Testis (tissue), 3 donors: ENCODE data around the gene MID1. TPM values are rescaled to one million over a fixed set of nuclear protein-coding genes. Genes with fewer than 3 reads are reported as not detected.

ENCODE experiments used
- DNase-seq: peaks from one replicate; pipeline ENCODE4 v3.0.0-alpha.2; 2019
- H3K27ac ChIP-seq, 2 donors: fragments of 200-600 bp; sonication (generic); one replicate each; pipeline ENCODE4 v1.5.1; 2019
- H3K27me3 ChIP-seq: fragments of 200-600 bp; sonication (generic); one replicate; pipeline ENCODE4 v1.5.1; 2019
- H3K36me3 ChIP-seq: fragments of 200-600 bp; sonication (generic); one replicate; pipeline ENCODE4 v1.5.1; 2017; ENCODE audit warnings: low read depth; ENCODE audit errors: missing control alignments
- H3K4me1 ChIP-seq: fragments of 200-600 bp; sonication (generic); one replicate; pipeline ENCODE4 v1.5.1; 2019
- H3K4me3 ChIP-seq, 2 donors: fragments of 200-600 bp; sonication (generic); one replicate each; pipeline ENCODE4 v1.5.1; 2017 to 2019
- H3K9me3 ChIP-seq: fragments of 200-600 bp; sonication (generic); one replicate; pipeline ENCODE4 v1.5.1; 2017
- CTCF ChIP-seq, 3 experiments: fragments of 450-650 bp in 2 of 3; fragments of 200-600 bp in 1 of 3; sonication (generic) in 1 of 3; IDR thresholded peaks; one replicate each; pipeline ENCODE4 v1.5.1; 2016 to 2019; ENCODE audit warnings: antibody characterized with exemption in 3 of 3, mild to moderate bottlenecking in 2 of 3, moderate library complexity in 1 of 3
- POLR2A ChIP-seq: fragments of 450-650 bp; IDR thresholded peaks from one replicate; pipeline ENCODE4 v1.6.1; 2017; ENCODE audit warnings: antibody characterized with exemption, mild to moderate bottlenecking, moderate library complexity
- WGBS, 2 donors: methylation state at CpG; one replicate each; pipeline ENCODE4 v1.1.5; 2018; 5-methylcytosine and 5-hydroxymethylcytosine counted together
- intact Hi-C: fragments of 100-400 bp; cut with DNase I; formaldehyde crosslinking; loops from one replicate; pipeline ENCODE4 v1.15.1; 2023; ENCODE audit warnings: low total_unique reads
- polyA plus RNA-seq: library from polyadenylated mRNA; stranded (reverse); fragments of 350-450 nt; fragmentation: Illumina TruSeq; extraction: RNeasy Lipid Tissue Mini Kit (QIAGEN cat#74804); gene quantifications from one replicate; pipeline ENCODE4 v1.2.3, GENCODE V29; 2014; ENCODE audit warnings: low read depth, low replicate concordance; ENCODE audit not compliant: insufficient read depth
- total RNA-seq, 2 donors: library from RNA; depleted of rRNA; stranded (reverse); fragments of >200 nt; gene quantifications; one replicate each; pipeline ENCODE4 v1.2.3, GENCODE V29; 2016

MID1 gene
- total and polyA plus RNA-seq, 3 donors from 2014 or later: 10.3 to 34.6 (median 18.3) TPM

- Histone ChIP-seq H3K36me3 (no peaks in the 10 kb centered on the region), H3K27me3 (no peaks in the 10 kb centered on the region), H3K4me1 (no peaks in the 10 kb centered on the region), H3K9me3 (no peaks in the 10 kb centered on the region), H3K27ac (no peak overlapping the region), H3K4me3 (no peak overlapping the region)
- no peak for TF ChIP-seq CTCF (IDR thresholded peaks at IDR 0.05)
- no peak for TF ChIP-seq POLR2A
- no peak for DNase-seq
- intact Hi-C loops: no loop called here
- WGBS, 2 donors: 50 to 62% methylated on average over 4 of the region's 4 CpGs
Measured at GRCh38 chrX:10569946-10570345, 50.4 kb downstream of the MID1 start.

- no peaks in the 10 kb centered on the region for H3K36me3 ChIP-seq
- no peak for DNase-seq
- H3K4me1 ChIP-seq: no peaks in the 10 kb centered on the region
- no peak overlapping the region for H3K27ac ChIP-seq
- 14 to 55% methylated on average over 1 to 3 of the region's 3 CpGs for WGBS, 2 donors
- H3K4me3 ChIP-seq: no peak overlapping the region
- no peaks in the 10 kb centered on the region for H3K27me3 ChIP-seq
- intact Hi-C loops: no loop called here
- TF ChIP-seq CTCF (IDR thresholded peaks at IDR 0.05): no peak
- no peaks in the 10 kb centered on the region for H3K9me3 ChIP-seq
Measured at GRCh38 chrX:10568428-10568827, 52.0 kb downstream of the MID1 start.

- no peak for DNase-seq
- WGBS, 2 donors: 91 to 97% methylated on average over 6 to 19 of the region's 20 CpGs
Measured at GRCh38 chrX:10567136-10567535, 53.2 kb downstream of the MID1 start.

GRCh38 chrX:10566716-10567097 is 53.7 kb downstream of the MID1 start:
- intact Hi-C loops: no loop called here
- Histone ChIP-seq H3K4me3 (no peak overlapping the region), H3K27me3 (no peaks in the 10 kb centered on the region), H3K9me3 (no peaks in the 10 kb centered on the region), H3K4me1 (no peaks in the 10 kb centered on the region), H3K36me3 (no peaks in the 10 kb centered on the region), H3K27ac (no peak overlapping the region)
- TF ChIP-seq POLR2A (no peak), CTCF (IDR thresholded peaks at IDR 0.05) (no peak)
- WGBS, 2 donors: 94 to 98% methylated on average over 7 to 9 of the region's 11 CpGs
- no peak for DNase-seq

More at GRCh38 chrX:10567136-10567535, 53.2 kb downstream of the MID1 start:
- H3K4me1 ChIP-seq: no peaks in the 10 kb centered on the region
- intact Hi-C loops: no loop called here
- H3K9me3 ChIP-seq: no peaks in the 10 kb centered on the region
- TF ChIP-seq CTCF (IDR thresholded peaks at IDR 0.05) (no peak), POLR2A (no peak)
- H3K4me3 ChIP-seq: no peak overlapping the region
- no peak overlapping the region for H3K27ac ChIP-seq
- H3K36me3 ChIP-seq: no peaks in the 10 kb centered on the region
- no peaks in the 10 kb centered on the region for H3K27me3 ChIP-seq

GRCh38 chrX:10564484-10564883 is 55.9 kb downstream of the MID1 start:
- Histone ChIP-seq H3K4me3 (no peak overlapping the region), H3K27ac (no peak overlapping the region), H3K4me1 (no peaks in the 10 kb centered on the region), H3K9me3 (no peaks in the 10 kb centered on the region), H3K36me3 (no peaks in the 10 kb centered on the region), H3K27me3 (no peaks in the 10 kb centered on the region)
- WGBS, 2 donors: 75 to 76% methylated on average over 3 of the region's 3 CpGs
- intact Hi-C loops: no loop called here
- DNase-seq: no peak
- no peak for TF ChIP-seq POLR2A
- no peak for TF ChIP-seq CTCF (IDR thresholded peaks at IDR 0.05)
